Suprapubic skin (tissue), 4 donors: ENCODE data around the gene KIAA0753. TPM values are rescaled to one million over a fixed set of nuclear protein-coding genes. Genes with fewer than 3 reads are reported as not detected.

ENCODE experiments used
- DNase-seq, 2 donors: peaks; one replicate each; pipeline ENCODE4 v3.0.0-alpha.2; 2019; ENCODE audit warnings: low spot score in 2 of 2
- H3K27ac ChIP-seq: fragments of 200-600 bp; sonication (generic); one replicate; pipeline ENCODE4 v1.5.1; 2019
- H3K27me3 ChIP-seq: fragments of 200-600 bp; sonication (generic); one replicate; pipeline ENCODE4 v1.5.1; 2019
- H3K36me3 ChIP-seq: fragments of 200-600 bp; sonication (generic); one replicate; pipeline ENCODE4 v1.5.1; 2019
- H3K4me1 ChIP-seq: fragments of 200-600 bp; sonication (generic); one replicate; pipeline ENCODE4 v1.5.1; 2019
- H3K4me3 ChIP-seq: fragments of 200-600 bp; sonication (generic); one replicate; pipeline ENCODE4 v1.5.1; 2019; ENCODE audit warnings: mild to moderate bottlenecking
- H3K9me3 ChIP-seq: fragments of 200-600 bp; sonication (generic); one replicate; pipeline ENCODE4 v1.5.1; 2019
- CTCF ChIP-seq, 2 donors: fragments of 200-600 bp in 1 of 2; fragments of 450-650 bp in 1 of 2; sonication (generic) in 1 of 2; IDR thresholded peaks; one replicate each; pipeline ENCODE4 v1.5.1; 2016 to 2019; ENCODE audit warnings: antibody characterized with exemption in 2 of 2, mild to moderate bottlenecking in 1 of 2, moderate library complexity in 1 of 2
- EP300 ChIP-seq: sonication (generic); formaldehyde crosslinking; IDR thresholded peaks from one replicate; pipeline ENCODE4 v1.6.1; 2017; ENCODE audit warnings: antibody characterized with exemption
- POLR2A ChIP-seq, 2 donors: fragments of 450-650 bp; IDR thresholded peaks; one replicate each; pipeline ENCODE4 v1.6.1; 2017; ENCODE audit warnings: antibody characterized with exemption in 2 of 2, mild to moderate bottlenecking in 2 of 2, moderate library complexity in 2 of 2
- POLR2AphosphoS5 ChIP-seq, 3 donors: sonication (generic); formaldehyde crosslinking; IDR thresholded peaks; one replicate each; pipeline ENCODE4 v1.6.1; 2017; ENCODE audit warnings: antibody characterized with exemption in 3 of 3
- WGBS: methylation state at CpG from one replicate; pipeline ENCODE4 v1.1.5; 2018; 5-methylcytosine and 5-hydroxymethylcytosine counted together
- total RNA-seq, 4 donors: library from RNA; depleted of rRNA; stranded (reverse); fragments of >200 nt; gene quantifications; one replicate each; pipeline ENCODE4 v1.1.0, GENCODE V29; 2016

Gene KIAA0753
- total RNA-seq, 4 donors from 2014 or later = 4.9 to 24.9 (median 10.4) TPM

GRCh38 chr17:6603744-6604325, 36.7 kb downstream of the KIAA0753 start:
- no peak for TF ChIP-seq POLR2AphosphoS5 (IDR thresholded peaks at IDR 0.05)
- TF ChIP-seq POLR2A (IDR thresholded peaks at IDR 0.05) = no peak
- TF ChIP-seq EP300 = no peak
- TF ChIP-seq CTCF (IDR thresholded peaks at IDR 0.05) = no peak
- no peak for DNase-seq
- WGBS = 61% methylated on average over 3 of the region's 3 CpGs
- H3K27ac ChIP-seq = no peak overlapping the region
- H3K9me3 ChIP-seq = no peaks in the 10 kb centered on the region
- H3K36me3 ChIP-seq = peaks cover 50% of the 10 kb centered on the region
- peaks cover 5% of the 10 kb centered on the region for H3K4me1 ChIP-seq
- H3K27me3 ChIP-seq = no peaks in the 10 kb centered on the region
- no peak overlapping the region for H3K4me3 ChIP-seq

- DNase-seq = no peak
- WGBS = 93% methylated on average over 2 of the region's 2 CpGs
- no peak for TF ChIP-seq POLR2AphosphoS5 (IDR thresholded peaks at IDR 0.05)
- no peak for TF ChIP-seq CTCF (IDR thresholded peaks at IDR 0.05)
- TF ChIP-seq EP300 = no peak
- no peak for TF ChIP-seq POLR2A (IDR thresholded peaks at IDR 0.05)
- Histone ChIP-seq H3K27ac (no peak overlapping the region), H3K9me3 (no peaks in the 10 kb centered on the region), H3K4me3 (no peak overlapping the region), H3K36me3 (peaks cover 33% of the 10 kb centered on the region), H3K27me3 (no peaks in the 10 kb centered on the region), H3K4me1 (peaks cover 5% of the 10 kb centered on the region)
Observed at GRCh38 chr17:6602141-6602540, 38.4 kb downstream of the KIAA0753 start.

DNA sequence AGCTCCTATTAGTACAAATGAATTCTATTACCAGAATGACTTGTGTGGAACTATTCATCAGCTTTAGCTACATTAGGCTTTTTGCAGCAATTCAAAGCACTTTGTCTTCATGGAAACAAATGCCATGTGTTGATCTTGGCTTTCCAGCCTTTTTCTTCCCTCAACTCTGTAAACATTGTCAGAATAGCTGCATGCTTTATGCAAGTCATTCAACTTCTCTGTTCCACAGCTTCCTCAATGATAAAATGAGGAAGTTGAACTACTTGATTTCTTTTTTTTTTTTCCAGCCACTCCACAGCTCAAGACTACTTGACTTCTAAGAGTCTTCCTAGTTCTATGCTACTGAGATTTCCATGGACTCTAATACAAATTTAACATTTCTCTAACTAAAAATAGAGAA, 41.1 kb downstream of the KIAA0753 start:
- H3K27ac ChIP-seq = no peak overlapping the region
- peaks cover 5% of the 10 kb centered on the region for H3K4me1 ChIP-seq
- TF ChIP-seq POLR2AphosphoS5 (IDR thresholded peaks at IDR 0.05) = no peak
- no peak for TF ChIP-seq EP300
- no peak for TF ChIP-seq CTCF (IDR thresholded peaks at IDR 0.05)
- TF ChIP-seq POLR2A (IDR thresholded peaks at IDR 0.05) = no peak
- H3K9me3 ChIP-seq = no peaks in the 10 kb centered on the region
- H3K27me3 ChIP-seq = no peaks in the 10 kb centered on the region
- no peak overlapping the region for H3K4me3 ChIP-seq
- no peak for DNase-seq
- peaks cover 37% of the 10 kb centered on the region for H3K36me3 ChIP-seq

DNA sequence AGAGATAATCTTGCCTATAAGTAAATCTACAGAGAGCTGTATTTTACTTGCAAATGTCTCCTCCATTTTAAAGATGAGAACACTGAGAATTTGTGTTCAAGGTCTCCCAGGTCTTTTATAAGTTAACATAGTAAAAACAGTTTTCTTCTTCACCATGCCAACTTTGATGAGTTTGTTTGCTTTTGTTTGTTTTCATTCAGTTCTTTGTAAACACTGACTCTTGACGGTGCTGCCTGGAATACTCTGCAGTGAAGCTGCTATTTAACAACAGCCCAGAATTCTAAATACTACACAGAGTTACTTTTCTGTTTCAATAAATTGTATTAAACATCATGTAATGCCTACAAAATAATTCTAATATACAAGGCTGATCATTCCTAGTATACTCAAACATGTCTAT, 42.8 kb downstream of the KIAA0753 start:
- H3K27me3 ChIP-seq = no peaks in the 10 kb centered on the region
- H3K4me3 ChIP-seq = no peak overlapping the region
- DNase-seq = no peak
- H3K27ac ChIP-seq = no peak overlapping the region
- TF ChIP-seq POLR2A (IDR thresholded peaks at IDR 0.05) (no peak), EP300 (no peak), CTCF (IDR thresholded peaks at IDR 0.05) (no peak), POLR2AphosphoS5 (IDR thresholded peaks at IDR 0.05) (no peak)
- 78% methylated on average over 1 of the region's 1 CpG for WGBS
- no peaks in the 10 kb centered on the region for H3K9me3 ChIP-seq
- H3K36me3 ChIP-seq = peaks cover 51% of the 10 kb centered on the region
- peaks cover 5% of the 10 kb centered on the region for H3K4me1 ChIP-seq

- Histone ChIP-seq H3K4me1 (peaks cover 5% of the 10 kb centered on the region), H3K27me3 (no peaks in the 10 kb centered on the region), H3K36me3 (peaks cover 56% of the 10 kb centered on the region), H3K9me3 (no peaks in the 10 kb centered on the region), H3K4me3 (no peak overlapping the region), H3K27ac (no peak overlapping the region)
- TF ChIP-seq CTCF (IDR thresholded peaks at IDR 0.05) = no peak
- no peak for TF ChIP-seq POLR2AphosphoS5 (IDR thresholded peaks at IDR 0.05)
- no peak for TF ChIP-seq EP300
- TF ChIP-seq POLR2A (IDR thresholded peaks at IDR 0.05) = no peak
- WGBS = 78% methylated on average over 4 of the region's 4 CpGs
- DNase-seq = no peak
Observed at GRCh38 chr17:6596941-6597340, 43.6 kb downstream of the KIAA0753 start.
